ENCODE results near the gene DEPDC1.
A peak's percentile ranks its signal among the peaks of the same experiment; 100 is the strongest.

The DEPDC1 gene, protein sequence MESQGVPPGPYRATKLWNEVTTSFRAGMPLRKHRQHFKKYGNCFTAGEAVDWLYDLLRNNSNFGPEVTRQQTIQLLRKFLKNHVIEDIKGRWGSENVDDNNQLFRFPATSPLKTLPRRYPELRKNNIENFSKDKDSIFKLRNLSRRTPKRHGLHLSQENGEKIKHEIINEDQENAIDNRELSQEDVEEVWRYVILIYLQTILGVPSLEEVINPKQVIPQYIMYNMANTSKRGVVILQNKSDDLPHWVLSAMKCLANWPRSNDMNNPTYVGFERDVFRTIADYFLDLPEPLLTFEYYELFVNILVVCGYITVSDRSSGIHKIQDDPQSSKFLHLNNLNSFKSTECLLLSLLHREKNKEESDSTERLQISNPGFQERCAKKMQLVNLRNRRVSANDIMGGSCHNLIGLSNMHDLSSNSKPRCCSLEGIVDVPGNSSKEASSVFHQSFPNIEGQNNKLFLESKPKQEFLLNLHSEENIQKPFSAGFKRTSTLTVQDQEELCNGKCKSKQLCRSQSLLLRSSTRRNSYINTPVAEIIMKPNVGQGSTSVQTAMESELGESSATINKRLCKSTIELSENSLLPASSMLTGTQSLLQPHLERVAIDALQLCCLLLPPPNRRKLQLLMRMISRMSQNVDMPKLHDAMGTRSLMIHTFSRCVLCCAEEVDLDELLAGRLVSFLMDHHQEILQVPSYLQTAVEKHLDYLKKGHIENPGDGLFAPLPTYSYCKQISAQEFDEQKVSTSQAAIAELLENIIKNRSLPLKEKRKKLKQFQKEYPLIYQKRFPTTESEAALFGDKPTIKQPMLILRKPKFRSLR

DNA sequence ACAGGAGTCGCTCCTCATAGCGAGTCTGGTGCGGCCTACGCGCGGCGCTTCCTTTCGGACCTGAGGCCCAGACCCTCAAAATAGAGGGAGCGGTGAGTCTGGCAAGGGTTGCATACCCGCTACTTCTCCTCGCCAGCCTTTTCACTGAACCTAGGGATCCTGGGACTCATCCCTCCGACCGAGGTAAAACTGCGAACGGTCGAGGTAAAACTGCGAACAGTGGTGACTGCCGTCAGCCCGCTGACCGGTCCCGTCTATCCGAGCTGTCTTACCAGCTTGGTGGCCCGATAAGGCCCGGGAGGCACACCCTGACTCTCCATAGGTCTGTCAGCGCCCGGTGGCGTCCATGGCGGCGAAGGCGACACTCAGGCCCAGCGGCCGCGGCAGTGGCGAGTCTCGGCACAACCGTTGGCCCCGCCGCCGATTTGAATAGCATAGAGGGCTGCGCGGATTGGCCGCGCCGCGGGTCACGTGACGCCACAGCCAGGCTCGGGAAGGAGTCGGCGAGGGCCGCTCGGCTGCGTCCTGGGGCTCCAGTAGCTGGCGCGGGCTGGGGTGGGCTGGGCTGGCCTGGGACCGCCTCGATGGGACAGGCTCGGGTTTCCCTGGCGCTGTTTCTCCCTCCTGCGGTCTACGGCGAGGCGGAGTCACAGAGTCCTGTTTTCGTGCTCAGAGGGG is at the start of gene DEPDC1:
Gene DEPDC1 (minus strand): TSS at position 403 of the 678 bp plus-strand sequence. CDS start 83 bp downstream, at position 320.
- H3K27ac ChIP-seq (ENCODE audit: extremely low read depth, low read depth, low read length), result peak within 1 kb of the TSS; percentile 90
- H3K9me3 ChIP-seq (ENCODE audit: control insufficient read depth, insufficient read depth, low read depth, low read length), result no peaks in the 10 kb centered on the region
- CTCF ChIA-PET, result interaction anchor here (0.5 to 1.0 kb wide), 3 partner anchors 17 to 373 kb away, joined by 3 to 5 read pairs (median 3); no protein-coding TSS in a partner anchor
- H3K4me3 ChIP-seq (ENCODE audit: low read depth, low read length), result peak within 1 kb of the TSS; percentile 89
- POLR2A ChIA-PET, result interaction anchor here (0.5 to 1.5 kb wide), 7 partner anchors 9 to 1572 kb away, joined by 3 to 4 read pairs (median 3); partner anchors contain the start of genes DNAI4 and MIER1
- no peaks in the 10 kb centered on the region for H3K4me1 ChIP-seq (ENCODE audit: control insufficient read depth, insufficient read depth, low read length)
- H3K36me3 ChIP-seq (ENCODE audit: control insufficient read depth in 2 of 2, insufficient read depth in 1 of 2, low read length in 2 of 2), result peaks cover 12 to 18% of the 10 kb centered on the region in 2 experiments
- TF ChIP-seq SP2 (tag by site-specific recombination; IDR thresholded peaks at IDR 0.05), result peak; percentile 87
- TF ChIP-seq BCL6B (tag by site-specific recombination; IDR thresholded peaks at IDR 0.05), result no peak
- no peak for TF ChIP-seq MYNN (tag by site-specific recombination; IDR thresholded peaks at IDR 0.05; ENCODE audit: borderline replicate concordance)
- TF ChIP-seq ZNF174 (tag by site-specific recombination; IDR thresholded peaks at IDR 0.05), result no peak
- peak; percentile 76; the same call in 1 of the 2 replicates for TF ChIP-seq YY1 (tag by site-specific recombination; IDR thresholded peaks at IDR 0.05)
- TF ChIP-seq ZNF362 (tag by site-specific recombination; IDR thresholded peaks at IDR 0.05), result no peak
- TF ChIP-seq ZNF132 (tag by site-specific recombination; IDR thresholded peaks at IDR 0.05; ENCODE audit: borderline replicate concordance), result no peak
- peak; percentile 69; the same call in 1 of the 2 replicates for TF ChIP-seq KLF16 (tag by site-specific recombination; IDR thresholded peaks at IDR 0.05)
- peak; percentile 80 for TF ChIP-seq GLIS1 (tag by site-specific recombination; IDR thresholded peaks at IDR 0.05)
- TF ChIP-seq, protein P1, sequence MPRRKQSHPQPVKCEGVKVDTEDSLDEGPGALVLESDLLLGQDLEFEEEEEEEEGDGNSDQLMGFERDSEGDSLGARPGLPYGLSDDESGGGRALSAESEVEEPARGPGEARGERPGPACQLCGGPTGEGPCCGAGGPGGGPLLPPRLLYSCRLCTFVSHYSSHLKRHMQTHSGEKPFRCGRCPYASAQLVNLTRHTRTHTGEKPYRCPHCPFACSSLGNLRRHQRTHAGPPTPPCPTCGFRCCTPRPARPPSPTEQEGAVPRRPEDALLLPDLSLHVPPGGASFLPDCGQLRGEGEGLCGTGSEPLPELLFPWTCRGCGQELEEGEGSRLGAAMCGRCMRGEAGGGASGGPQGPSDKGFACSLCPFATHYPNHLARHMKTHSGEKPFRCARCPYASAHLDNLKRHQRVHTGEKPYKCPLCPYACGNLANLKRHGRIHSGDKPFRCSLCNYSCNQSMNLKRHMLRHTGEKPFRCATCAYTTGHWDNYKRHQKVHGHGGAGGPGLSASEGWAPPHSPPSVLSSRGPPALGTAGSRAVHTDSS (tag by site-specific recombination; IDR thresholded peaks at IDR 0.05), result no peak
- peak; percentile 65 for TF ChIP-seq ZNF692 (tag by site-specific recombination; IDR thresholded peaks at IDR 0.05)
- TF ChIP-seq ZBTB8A (tag by site-specific recombination; IDR thresholded peaks at IDR 0.05), result peak; percentile 91
- TF ChIP-seq ZNF658 (tag by site-specific recombination; IDR thresholded peaks at IDR 0.05), result no peak
- no peak for TF ChIP-seq ZBTB1 (tag by site-specific recombination; IDR thresholded peaks at IDR 0.05)
- TF ChIP-seq ZNF433 (tag by site-specific recombination; IDR thresholded peaks at IDR 0.05; ENCODE audit: low read depth), result no peak
- no peak for TF ChIP-seq HOXA7 (CRISPR knock-in tag; IDR thresholded peaks at IDR 0.05; ENCODE audit: borderline replicate concordance)
- no peak for TF ChIP-seq ZNF404 (tag by site-specific recombination; IDR thresholded peaks at IDR 0.05)
- no peak for TF ChIP-seq ZFP41 (tag by site-specific recombination; IDR thresholded peaks at IDR 0.05; ENCODE audit: borderline replicate concordance)
- no peak for TF ChIP-seq ZNF621 (tag by site-specific recombination; IDR thresholded peaks at IDR 0.05)
- TF ChIP-seq, protein P2, sequence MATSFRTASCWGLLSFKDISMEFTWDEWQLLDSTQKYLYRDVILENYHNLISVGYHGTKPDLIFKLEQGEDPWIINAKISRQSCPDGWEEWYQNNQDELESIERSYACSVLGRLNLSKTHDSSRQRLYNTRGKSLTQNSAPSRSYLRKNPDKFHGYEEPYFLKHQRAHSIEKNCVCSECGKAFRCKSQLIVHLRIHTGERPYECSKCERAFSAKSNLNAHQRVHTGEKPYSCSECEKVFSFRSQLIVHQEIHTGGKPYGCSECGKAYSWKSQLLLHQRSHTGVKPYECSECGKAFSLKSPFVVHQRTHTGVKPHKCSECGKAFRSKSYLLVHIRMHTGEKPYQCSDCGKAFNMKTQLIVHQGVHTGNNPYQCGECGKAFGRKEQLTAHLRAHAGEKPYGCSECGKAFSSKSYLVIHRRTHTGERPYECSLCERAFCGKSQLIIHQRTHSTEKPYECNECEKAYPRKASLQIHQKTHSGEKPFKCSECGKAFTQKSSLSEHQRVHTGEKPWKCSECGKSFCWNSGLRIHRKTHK (tag by site-specific recombination; IDR thresholded peaks at IDR 0.05), result no peak
- TF ChIP-seq ZNF211 (tag by site-specific recombination; IDR thresholded peaks at IDR 0.05; ENCODE audit: low read depth), result no peak
- no peak; the same call in 1 of the 2 replicates for TF ChIP-seq EGR2 (tag by site-specific recombination; IDR thresholded peaks at IDR 0.05; ENCODE audit: low read depth)
- no peak for TF ChIP-seq ZIC2 (tag by site-specific recombination; IDR thresholded peaks at IDR 0.05)
- TF ChIP-seq ZNF366 (tag by site-specific recombination; conservative IDR thresholded peaks at IDR 0.05), result no peak; the same call in 1 of the 2 replicates
- TF ChIP-seq ELK4 (IDR thresholded peaks at IDR 0.05; ENCODE audit: borderline replicate concordance, low read depth, low read length), result no peak
- no peak for TF ChIP-seq ZNF624 (tag by site-specific recombination; IDR thresholded peaks at IDR 0.05)

Measured in HEK293 (cell line).